ENCODE data around the gene ZNF638.
A peak's percentile ranks its signal among the peaks of the same experiment; 100 is the strongest.
"Not testable (repeated sequence)": the region's sequence is repeated elsewhere in the genome, so short reads cannot be mapped to it uniquely, and the experiment has no call there.

The ZNF638 gene

GRCh38 chr2:71323386-71323785 lies 8.2 kb upstream of the ZNF638 start:
- Mint-ChIP-seq H3K27ac (no peak overlapping the region), H3K27me3 (no peaks in the 10 kb centered on the region), H3K4me1 (no peaks in the 10 kb centered on the region), H3K36me3 (peaks cover 11% of the 10 kb centered on the region), H3K4me3 (no peak overlapping the region), H3K9me3 (peaks cover 17% of the 10 kb centered on the region)

DNA sequence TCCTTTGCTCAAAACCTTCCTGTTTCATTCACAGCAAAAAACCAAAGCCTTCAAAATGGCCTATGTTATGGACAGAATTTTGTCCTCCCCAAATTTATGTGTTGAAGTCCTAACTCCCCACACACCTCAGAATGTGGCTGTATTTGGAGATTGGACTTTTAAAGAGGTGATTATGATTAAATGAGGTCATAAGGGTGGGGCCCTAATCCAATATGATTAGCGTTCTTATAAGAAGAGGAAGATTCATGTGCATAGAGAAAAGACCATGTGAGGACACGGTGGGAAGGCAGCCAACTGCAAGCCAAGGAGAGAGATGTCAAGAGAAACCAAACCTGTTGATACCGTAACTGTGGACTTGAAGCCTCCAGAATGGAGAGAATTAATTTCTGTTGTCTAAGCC lies 4.6 kb upstream of the ZNF638 start:
- Mint-ChIP-seq H3K27ac (no peak overlapping the region), H3K4me1 (no peaks in the 10 kb centered on the region), H3K36me3 (peaks cover 5% of the 10 kb centered on the region), H3K9me3 (peaks cover 6% of the 10 kb centered on the region), H3K4me3 (no peak overlapping the region), H3K27me3 (no peaks in the 10 kb centered on the region)

- Mint-ChIP-seq H3K27ac (no peak overlapping the region), H3K9me3 (no peaks in the 10 kb centered on the region), H3K36me3 (peaks cover 1% of the 10 kb centered on the region), H3K27me3 (no peaks in the 10 kb centered on the region), H3K4me3 (no peak overlapping the region), H3K4me1 (peaks cover 6% of the 10 kb centered on the region)
Measured at GRCh38 chr2:71327916-71328315, 3.7 kb upstream of the ZNF638 start.

DNA sequence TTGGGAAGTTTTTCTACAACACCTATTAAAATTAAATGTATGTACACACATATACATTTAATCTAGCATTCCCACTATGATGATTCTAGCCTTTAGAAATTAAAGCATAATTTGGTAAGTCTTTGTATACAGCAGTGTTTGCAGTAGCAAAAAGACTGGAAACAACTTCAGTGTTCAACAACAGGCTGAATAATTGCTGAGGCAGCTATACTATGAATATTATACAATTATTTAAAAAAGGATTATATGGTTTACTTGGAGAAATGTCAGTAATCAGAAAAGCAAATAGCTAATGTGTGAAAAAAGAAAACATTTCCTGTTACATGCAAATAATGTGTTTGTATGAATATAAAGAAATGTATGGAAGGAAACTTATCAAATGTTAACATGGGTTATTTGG lies 1.4 kb upstream of the ZNF638 start:
- H3K4me3 Mint-ChIP-seq = peak overlapping the region; percentile 96

DNA sequence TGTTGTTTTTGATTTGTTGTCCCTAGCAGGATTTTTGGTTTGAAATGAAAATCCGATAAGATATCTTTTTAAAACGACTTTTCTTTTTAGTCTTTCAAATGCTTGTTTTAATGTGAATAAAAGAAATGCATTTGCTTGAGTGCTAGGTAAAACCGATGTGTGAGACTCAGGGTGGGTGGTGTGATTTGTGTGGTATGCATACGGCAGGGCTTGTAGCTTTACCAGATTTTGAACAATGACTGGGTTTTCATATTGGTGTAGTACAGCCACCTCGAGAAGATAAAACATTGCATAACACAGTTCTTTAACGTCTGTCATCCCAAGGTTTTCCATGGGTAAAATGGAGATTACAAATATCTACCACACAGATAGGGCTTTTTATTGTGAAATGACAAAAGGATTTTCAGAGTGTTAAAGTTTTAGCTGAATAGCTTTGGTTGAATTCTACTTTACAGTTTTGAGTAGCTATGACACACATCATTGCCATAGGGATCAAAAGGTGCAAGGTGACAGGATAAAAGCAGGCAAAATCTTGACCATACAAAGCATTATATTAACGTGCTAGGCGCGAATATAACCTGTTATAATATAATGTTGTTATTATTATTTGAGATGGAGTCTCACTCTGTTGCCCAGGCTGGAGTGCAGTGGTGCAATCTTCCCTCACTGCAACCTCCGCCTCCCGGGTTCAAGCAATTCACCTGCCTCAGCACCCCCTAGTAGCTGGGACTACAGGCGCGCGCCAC lies 824 bp upstream of the ZNF638 start:
- no peaks in the 10 kb centered on the region for H3K9me3 Mint-ChIP-seq
- H3K4me3 Mint-ChIP-seq = peak overlapping the region; percentile 96
- no peaks in the 10 kb centered on the region for H3K27me3 Mint-ChIP-seq
- peaks cover 34% of the 10 kb centered on the region for H3K4me1 Mint-ChIP-seq
- peaks cover 6% of the 10 kb centered on the region for H3K36me3 Mint-ChIP-seq
- peak overlapping the region; percentile 52 for H3K27ac Mint-ChIP-seq

More for the DNA sequence above, 1.4 kb upstream of the ZNF638 start:
- Mint-ChIP-seq H3K36me3 (peaks cover 6% of the 10 kb centered on the region), H3K27me3 (no peaks in the 10 kb centered on the region), H3K27ac (peak overlapping the region; percentile 52), H3K4me1 (peaks cover 29% of the 10 kb centered on the region), H3K9me3 (no peaks in the 10 kb centered on the region)

- not testable (repeated sequence) for H3K27me3 Mint-ChIP-seq, H3K36me3 Mint-ChIP-seq, H3K9me3 Mint-ChIP-seq
- H3K4me3 Mint-ChIP-seq = peak overlapping the region; percentile 96
- peaks cover 37% of the 10 kb centered on the region for H3K4me1 Mint-ChIP-seq
- H3K27ac Mint-ChIP-seq = peak overlapping the region; percentile 91
Measured at GRCh38 chr2:71331331-71331580, 326 bp upstream of the ZNF638 start.

GRCh38 chr2:71332435-71332796 lies 834 bp downstream of the ZNF638 start:
- Mint-ChIP-seq H3K27ac (peak overlapping the region; percentile 99), H3K36me3 (peaks cover 6% of the 10 kb centered on the region), H3K4me3 (peak overlapping the region; percentile 96), H3K27me3 (no peaks in the 10 kb centered on the region), H3K9me3 (no peaks in the 10 kb centered on the region), H3K4me1 (peaks cover 47% of the 10 kb centered on the region)

- Mint-ChIP-seq H3K4me1 (peaks cover 59% of the 10 kb centered on the region), H3K9me3 (no peaks in the 10 kb centered on the region), H3K27me3 (no peaks in the 10 kb centered on the region), H3K4me3 (peak overlapping the region; percentile 96), H3K27ac (peak overlapping the region; percentile 5), H3K36me3 (peaks cover 6% of the 10 kb centered on the region)
Measured at GRCh38 chr2:71333619-71334018, 2.0 kb downstream of the ZNF638 start.

DNA sequence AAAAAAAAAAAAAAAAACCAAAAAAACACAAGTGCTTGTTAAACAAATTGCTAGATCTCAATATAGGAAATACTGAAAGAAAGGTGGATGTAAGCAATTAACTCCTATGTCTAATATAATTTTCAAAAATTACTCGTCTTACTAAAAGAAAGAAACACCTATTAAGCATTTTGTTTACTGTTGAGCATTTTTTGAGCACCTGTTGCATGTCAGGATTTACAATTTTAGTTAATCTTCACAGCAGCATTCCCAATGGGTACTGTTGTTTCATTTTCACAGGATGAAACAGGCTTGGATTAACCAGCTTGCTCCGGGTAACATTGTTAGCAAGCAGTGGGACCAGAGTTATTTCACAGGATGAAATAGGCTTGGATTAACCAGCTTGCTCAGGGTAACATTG lies 4.8 kb downstream of the ZNF638 start:
- Mint-ChIP-seq H3K4me3 (no peak overlapping the region), H3K9me3 (no peaks in the 10 kb centered on the region), H3K4me1 (peaks cover 86% of the 10 kb centered on the region), H3K27ac (no peak overlapping the region), H3K27me3 (no peaks in the 10 kb centered on the region), H3K36me3 (peaks cover 6% of the 10 kb centered on the region)

GRCh38 chr2:71336802-71337201 lies 5.2 kb downstream of the ZNF638 start:
- Mint-ChIP-seq H3K4me1 (peaks cover 90% of the 10 kb centered on the region), H3K4me3 (peak overlapping the region; percentile 23)

DNA sequence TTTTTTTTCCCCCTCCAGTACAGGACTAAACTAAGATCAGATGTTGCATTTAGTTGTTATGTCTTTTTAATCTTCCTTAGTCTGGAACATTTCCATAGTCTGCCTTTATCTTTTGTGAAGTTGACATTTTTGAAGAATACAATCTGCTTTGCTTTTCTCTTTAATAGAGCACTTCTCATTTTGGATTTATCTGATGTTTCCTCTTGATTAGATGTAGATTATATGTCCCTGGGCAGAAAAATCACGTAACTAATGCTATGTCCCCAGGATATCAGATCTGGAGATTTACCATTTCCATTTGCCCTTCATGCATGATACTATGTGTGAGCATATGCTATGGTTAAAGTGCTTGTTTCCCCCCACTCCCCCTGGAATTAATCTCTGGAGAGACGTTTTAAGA lies 6.2 kb downstream of the ZNF638 start:
- Mint-ChIP-seq H3K9me3 (no peaks in the 10 kb centered on the region), H3K36me3 (peaks cover 9% of the 10 kb centered on the region)

More at GRCh38 chr2:71336802-71337201, 5.2 kb downstream of the ZNF638 start:
- peaks cover 6% of the 10 kb centered on the region for H3K36me3 Mint-ChIP-seq
- H3K9me3 Mint-ChIP-seq = no peaks in the 10 kb centered on the region
- H3K27me3 Mint-ChIP-seq = no peaks in the 10 kb centered on the region
- H3K27ac Mint-ChIP-seq = no peak overlapping the region

GRCh38 chr2:71339685-71340084 lies 8.1 kb downstream of the ZNF638 start:
- Mint-ChIP-seq H3K27ac (no peak overlapping the region), H3K9me3 (no peaks in the 10 kb centered on the region), H3K4me3 (no peak overlapping the region), H3K27me3 (no peaks in the 10 kb centered on the region), H3K4me1 (peaks cover 89% of the 10 kb centered on the region), H3K36me3 (peaks cover 7% of the 10 kb centered on the region)

More for the DNA sequence above, 6.2 kb downstream of the ZNF638 start:
- Mint-ChIP-seq H3K27ac (peak overlapping the region; percentile 8), H3K27me3 (no peaks in the 10 kb centered on the region), H3K4me3 (peak overlapping the region; percentile 12), H3K4me1 (peaks cover 92% of the 10 kb centered on the region)

DNA sequence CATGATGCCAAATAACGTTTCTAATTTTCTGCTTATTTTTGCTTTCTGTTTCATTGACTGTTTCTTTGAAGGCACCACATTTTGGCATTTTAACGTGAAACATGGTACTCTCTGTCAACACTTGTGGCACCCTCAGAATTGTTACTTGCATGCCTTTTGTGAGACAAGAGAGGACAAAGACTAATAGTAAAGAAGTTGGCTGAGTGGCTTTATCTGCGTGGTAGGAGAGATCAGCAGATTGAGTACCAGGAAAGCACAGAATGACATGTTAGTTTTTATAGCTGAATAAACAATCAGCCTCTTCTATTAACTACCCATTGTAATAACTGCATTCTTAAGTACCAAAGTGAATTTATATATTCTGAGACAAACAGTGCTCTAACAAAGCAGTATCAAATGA lies 8.6 kb downstream of the ZNF638 start:
- Mint-ChIP-seq H3K27me3 (no peaks in the 10 kb centered on the region), H3K9me3 (no peaks in the 10 kb centered on the region), H3K4me1 (peaks cover 85% of the 10 kb centered on the region), H3K27ac (no peak overlapping the region), H3K4me3 (no peak overlapping the region), H3K36me3 (peaks cover 7% of the 10 kb centered on the region)

DNA sequence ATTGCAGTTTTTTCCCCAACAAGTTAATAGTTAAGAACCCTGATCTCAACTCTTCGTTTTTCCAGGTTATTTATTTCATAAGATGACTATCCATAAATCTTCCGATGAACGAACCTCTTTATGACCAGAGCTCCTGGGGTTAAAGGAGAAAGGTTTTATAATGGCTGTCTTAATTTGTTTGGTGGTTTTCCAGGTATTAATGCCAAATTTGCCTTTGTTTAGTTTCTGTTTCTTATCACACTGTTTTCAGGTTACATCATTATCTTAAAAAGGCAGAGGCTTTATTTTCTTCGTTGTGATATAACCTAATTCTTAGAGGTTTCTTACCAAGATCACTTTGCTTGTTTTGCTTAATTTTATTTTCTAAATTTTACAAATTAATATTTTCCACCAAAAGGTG lies 10.1 kb downstream of the ZNF638 start:
- no peaks in the 10 kb centered on the region for H3K27me3 Mint-ChIP-seq
- H3K9me3 Mint-ChIP-seq = peaks cover 9% of the 10 kb centered on the region
- H3K4me3 Mint-ChIP-seq = no peak overlapping the region
- peaks cover 11% of the 10 kb centered on the region for H3K36me3 Mint-ChIP-seq
- H3K27ac Mint-ChIP-seq = no peak overlapping the region
- H3K4me1 Mint-ChIP-seq = peaks cover 85% of the 10 kb centered on the region

DNA sequence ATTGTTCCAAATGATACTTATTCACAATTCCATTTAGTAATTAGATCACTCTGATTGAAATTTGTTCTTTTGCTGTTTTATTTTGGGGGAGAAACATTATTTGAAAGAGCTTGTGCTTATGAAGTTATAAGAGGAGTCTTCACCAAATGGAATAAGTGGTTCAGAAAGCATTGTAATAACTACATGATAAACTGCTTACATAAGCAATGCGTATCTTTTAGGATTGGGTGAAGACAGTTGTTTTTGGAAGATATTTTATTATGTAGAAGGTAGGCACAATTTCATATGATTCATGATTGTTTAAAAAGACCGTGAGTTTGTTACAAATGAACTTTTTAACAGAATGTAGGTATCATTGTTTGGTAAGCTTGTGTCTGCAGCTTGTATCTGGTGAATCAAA lies 14.5 kb downstream of the ZNF638 start:
- H3K4me1 Mint-ChIP-seq = peaks cover 81% of the 10 kb centered on the region
- H3K36me3 Mint-ChIP-seq = peaks cover 24% of the 10 kb centered on the region
- no peak overlapping the region for H3K27ac Mint-ChIP-seq
- H3K27me3 Mint-ChIP-seq = no peaks in the 10 kb centered on the region
- peaks cover 9% of the 10 kb centered on the region for H3K9me3 Mint-ChIP-seq
- no peak overlapping the region for H3K4me3 Mint-ChIP-seq

- Mint-ChIP-seq H3K4me1 (peaks cover 83% of the 10 kb centered on the region), H3K9me3 (peaks cover 9% of the 10 kb centered on the region), H3K27ac (no peak overlapping the region), H3K36me3 (peaks cover 26% of the 10 kb centered on the region), H3K4me3 (no peak overlapping the region), H3K27me3 (no peaks in the 10 kb centered on the region)
Measured at GRCh38 chr2:71347517-71347916, 15.9 kb downstream of the ZNF638 start.

DNA sequence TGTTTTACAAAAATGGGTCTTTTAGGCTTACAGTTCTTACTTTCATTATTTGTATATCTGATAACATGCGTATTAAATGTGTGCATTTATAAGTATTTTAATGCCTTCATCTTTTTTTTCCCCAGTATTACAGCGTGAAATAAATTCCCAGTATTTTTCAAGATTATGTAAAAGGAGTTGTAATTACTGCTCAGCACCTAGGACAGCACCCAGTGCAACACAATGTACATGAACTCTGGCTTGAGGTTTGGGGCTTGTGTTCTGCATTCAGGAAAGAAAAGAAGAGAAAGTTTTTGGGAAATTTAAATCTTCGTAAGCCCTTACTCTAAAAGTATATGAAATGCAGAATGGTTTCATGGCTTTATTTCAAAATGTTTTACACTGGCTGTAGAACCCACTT lies 16.7 kb downstream of the ZNF638 start:
- Mint-ChIP-seq H3K27ac (no peak overlapping the region), H3K36me3 (peaks cover 27% of the 10 kb centered on the region), H3K4me3 (no peak overlapping the region), H3K9me3 (peaks cover 9% of the 10 kb centered on the region), H3K4me1 (peaks cover 86% of the 10 kb centered on the region), H3K27me3 (no peaks in the 10 kb centered on the region)

Data from activated naive CD4-positive, alpha-beta T cell treated with anti-CD3 and anti-CD28 coated beads, Interleukin-2, amount 50 U/mL, for 24 hours (primary cell).